Measurements from ENCODE around the gene CSRNP3.

GRCh38 chr2:165434865-165435496 is 34.5 kb upstream of the CSRNP3 start:
- TF ChIP-seq CTCF (IDR thresholded peaks at IDR 0.05; ENCODE audit: poor library complexity) (no peak), EZH2 (IDR thresholded peaks at IDR 0.05; ENCODE audit: borderline replicate concordance) (no peak)

Data from hepatocyte (in vitro differentiated cells).